Measurements from ENCODE around the gene LRRC1. TPM values are rescaled to one million over a fixed set of nuclear protein-coding genes. Genes with fewer than 3 reads are reported as not detected.

LRRC1 gene
- total and polyA plus RNA-seq, 2 donors (not counting 3 experiments of a cell fraction or from before 2014, with no cell fraction given), result 5.6 to 11.7 TPM

DNA sequence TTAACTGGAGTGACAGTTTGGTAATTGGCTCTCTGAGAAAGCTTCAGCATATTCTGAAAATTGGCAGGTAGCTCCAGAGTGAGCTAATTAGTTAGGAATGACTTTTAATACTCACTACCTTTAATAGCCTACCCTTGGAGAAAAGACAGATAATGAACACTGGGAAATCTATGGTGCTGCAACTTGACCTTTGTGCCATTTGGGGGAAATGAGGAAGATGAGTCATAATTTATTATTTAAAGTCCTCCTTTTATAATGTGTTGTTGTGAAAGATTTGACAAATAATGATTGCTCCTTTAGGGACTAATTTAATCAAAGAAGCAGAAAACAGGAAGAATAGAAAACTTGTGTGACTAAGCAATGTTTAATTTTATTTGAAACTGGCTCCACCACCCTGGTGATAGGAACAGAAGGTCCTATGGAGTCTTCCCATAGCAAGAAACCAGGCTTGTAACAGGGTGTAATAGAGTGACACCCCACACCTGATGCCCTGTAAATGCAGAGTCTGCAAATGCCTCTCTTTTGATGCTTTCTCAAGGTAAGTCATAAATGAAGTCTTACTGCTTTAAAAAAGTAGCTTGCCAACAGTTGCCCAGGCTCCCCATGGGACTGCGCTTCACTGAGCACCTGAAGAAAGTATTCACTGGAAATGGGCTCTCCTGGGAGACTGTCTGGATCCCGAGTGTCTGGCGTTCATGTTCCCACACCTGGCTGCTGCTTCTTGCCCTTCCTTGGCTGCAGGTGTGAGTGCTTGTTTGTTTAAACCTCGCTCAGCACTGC is 134.4 kb downstream of the LRRC1 start:
- Histone ChIP-seq H3K4me1 (ENCODE audit: control insufficient read depth, extremely low read depth, insufficient read depth, low read length) (peaks cover 42% of the 10 kb centered on the region), H3K9me3 (replicated peaks; ENCODE audit: control insufficient read depth, insufficient read depth, low read length) (no peaks in the 10 kb centered on the region), H3K36me3 (ENCODE audit: control insufficient read depth in 2 of 2, extremely low read depth in 1 of 2, insufficient read depth in 2 of 2, low read length in 2 of 2) (no peaks in the 10 kb centered on the region), H2AFZ (ENCODE audit: low read depth, low read length) (no peak overlapping the region), H3K4me3 (replicated peaks in 1 of 3; ENCODE audit: insufficient read depth in 1 of 3, low read depth in 1 of 3, low read length in 3 of 3) (no peak overlapping the region), H3K4me2 (ENCODE audit: insufficient read depth, low read length) (peak overlapping the region; percentile 53), H3K79me2 (ENCODE audit: control insufficient read depth, insufficient read depth, low read length) (no peaks in the 10 kb centered on the region), H3K9ac (replicated peaks; ENCODE audit: extremely low read depth, insufficient read depth, low read length) (peak overlapping the region; percentile 5), H3K27me3 (ENCODE audit: control insufficient read depth in 2 of 2, insufficient read depth in 2 of 2, low read length in 2 of 2) (no peaks in the 10 kb centered on the region), H3K9me1 (replicated peaks; ENCODE audit: control insufficient read depth, extremely low read depth, insufficient read depth, low read length) (no peaks in the 10 kb centered on the region), H4K20me1 (replicated peaks; ENCODE audit: control insufficient read depth, extremely low read depth, insufficient read depth, low read length) (no peaks in the 10 kb centered on the region), H3K27ac (ENCODE audit: insufficient read depth, low read depth, low read length) (peak overlapping the region; percentile 71)
- peak; percentile 93 for TF ChIP-seq JUN (IDR thresholded peaks at IDR 0.05; ENCODE audit: borderline replicate concordance, insufficient read depth, insufficient read length, low read depth)
- peak; percentile 79 for TF ChIP-seq FOS (IDR thresholded peaks at IDR 0.05; ENCODE audit: borderline replicate concordance, insufficient read depth, low read length)
- TF ChIP-seq, protein P1, sequence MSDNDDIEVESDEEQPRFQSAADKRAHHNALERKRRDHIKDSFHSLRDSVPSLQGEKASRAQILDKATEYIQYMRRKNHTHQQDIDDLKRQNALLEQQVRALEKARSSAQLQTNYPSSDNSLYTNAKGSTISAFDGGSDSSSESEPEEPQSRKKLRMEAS (IDR thresholded peaks at IDR 0.05; ENCODE audit: insufficient read depth, insufficient read length), result no peak
- BruUV-seq (replicated peaks), result TSS peak; percentile 37
- FAIRE-seq (peak; percentile 80), DNase-seq (ENCODE audit: low read depth, low spot score) (peak; percentile 94)
- intact Hi-C loops (cut with micrococcal nuclease) (loop anchor here (1.0 to 2.0 kb wide), 4 partner anchors 18 to 135 kb away; no protein-coding TSS in a partner anchor), dilution Hi-C loops (cut with MboI; ENCODE audit: extremely low pct_ligation_motif_present, low sequenced_read_pairs) (no loop called here)
- ChIA-PET POLR2A (no interaction called here), CTCF (interaction anchor here (0.6 to 3.6 kb wide), 12 partner anchors 13 to 436 kb away, joined by 3 to 23 read pairs (median 4); partner anchors contain the start of gene LRRC1)

DNA sequence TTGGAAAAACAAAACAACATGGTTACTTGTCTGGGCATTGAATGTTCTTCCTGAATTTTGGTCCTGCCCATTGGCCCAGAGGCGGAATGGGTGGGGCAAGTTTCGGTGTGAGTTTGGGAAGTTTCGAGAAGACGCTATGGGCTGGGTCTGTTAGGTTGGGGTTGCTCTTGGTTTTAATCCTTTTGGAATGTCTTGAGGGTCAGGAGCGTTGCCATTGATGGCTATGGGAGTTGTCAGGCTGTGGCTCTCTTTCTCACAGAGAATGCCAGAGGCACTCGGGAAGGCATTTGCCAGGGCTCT is 135.0 kb downstream of the LRRC1 start:
- no peak for DNase-seq (ENCODE audit: low read depth, low spot score)
- CTCF ChIA-PET, result interaction anchor here (0.7 to 3.6 kb wide), 4 partner anchors 26 to 201 kb away, joined by 3 to 23 read pairs (median 6); partner anchors contain the start of gene LRRC1
- no peak for FAIRE-seq
- Histone ChIP-seq H3K36me3 (ENCODE audit: control insufficient read depth in 2 of 2, extremely low read depth in 1 of 2, insufficient read depth in 2 of 2, low read length in 2 of 2) (no peaks in the 10 kb centered on the region), H3K4me1 (ENCODE audit: control insufficient read depth, extremely low read depth, insufficient read depth, low read length) (peaks cover 42% of the 10 kb centered on the region), H3K4me3 (replicated peaks in 1 of 3; ENCODE audit: insufficient read depth in 1 of 3, low read depth in 1 of 3, low read length in 3 of 3) (no peak overlapping the region), H3K4me2 (ENCODE audit: insufficient read depth, low read length) (peak overlapping the region; percentile 43), H3K9ac (replicated peaks; ENCODE audit: extremely low read depth, insufficient read depth, low read length) (no peak overlapping the region), H3K79me2 (ENCODE audit: control insufficient read depth, insufficient read depth, low read length) (no peaks in the 10 kb centered on the region), H2AFZ (ENCODE audit: low read depth, low read length) (no peak overlapping the region), H3K27me3 (ENCODE audit: control insufficient read depth in 2 of 2, insufficient read depth in 2 of 2, low read length in 2 of 2) (no peaks in the 10 kb centered on the region), H3K27ac (ENCODE audit: insufficient read depth, low read depth, low read length) (peak overlapping the region; percentile 71), H3K9me1 (replicated peaks; ENCODE audit: control insufficient read depth, extremely low read depth, insufficient read depth, low read length) (no peaks in the 10 kb centered on the region), H3K9me3 (replicated peaks; ENCODE audit: control insufficient read depth, insufficient read depth, low read length) (no peaks in the 10 kb centered on the region), H4K20me1 (replicated peaks; ENCODE audit: control insufficient read depth, extremely low read depth, insufficient read depth, low read length) (no peaks in the 10 kb centered on the region)
- intact Hi-C loops (cut with micrococcal nuclease), result loop anchor here (1.0 to 2.0 kb wide), 4 partner anchors 18 to 135 kb away; no protein-coding TSS in a partner anchor
- dilution Hi-C loops (cut with MboI; ENCODE audit: extremely low pct_ligation_motif_present, low sequenced_read_pairs), result no loop called here
- POLR2A ChIA-PET, result no interaction called here
- TF ChIP-seq, protein P2, sequence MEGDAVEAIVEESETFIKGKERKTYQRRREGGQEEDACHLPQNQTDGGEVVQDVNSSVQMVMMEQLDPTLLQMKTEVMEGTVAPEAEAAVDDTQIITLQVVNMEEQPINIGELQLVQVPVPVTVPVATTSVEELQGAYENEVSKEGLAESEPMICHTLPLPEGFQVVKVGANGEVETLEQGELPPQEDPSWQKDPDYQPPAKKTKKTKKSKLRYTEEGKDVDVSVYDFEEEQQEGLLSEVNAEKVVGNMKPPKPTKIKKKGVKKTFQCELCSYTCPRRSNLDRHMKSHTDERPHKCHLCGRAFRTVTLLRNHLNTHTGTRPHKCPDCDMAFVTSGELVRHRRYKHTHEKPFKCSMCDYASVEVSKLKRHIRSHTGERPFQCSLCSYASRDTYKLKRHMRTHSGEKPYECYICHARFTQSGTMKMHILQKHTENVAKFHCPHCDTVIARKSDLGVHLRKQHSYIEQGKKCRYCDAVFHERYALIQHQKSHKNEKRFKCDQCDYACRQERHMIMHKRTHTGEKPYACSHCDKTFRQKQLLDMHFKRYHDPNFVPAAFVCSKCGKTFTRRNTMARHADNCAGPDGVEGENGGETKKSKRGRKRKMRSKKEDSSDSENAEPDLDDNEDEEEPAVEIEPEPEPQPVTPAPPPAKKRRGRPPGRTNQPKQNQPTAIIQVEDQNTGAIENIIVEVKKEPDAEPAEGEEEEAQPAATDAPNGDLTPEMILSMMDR (IDR thresholded peaks at IDR 0.05; ENCODE audit: extremely low read depth in 1 of 2, insufficient read depth in 1 of 2, low read depth in 1 of 2, low read length in 2 of 2), result no peak
- TF ChIP-seq, protein P1 (IDR thresholded peaks at IDR 0.05; ENCODE audit: insufficient read depth, insufficient read length), result no peak
- TF ChIP-seq FOS (IDR thresholded peaks at IDR 0.05; ENCODE audit: borderline replicate concordance, insufficient read depth, low read length) (no peak), POLR2AphosphoS5 (IDR thresholded peaks at IDR 0.05; ENCODE audit: insufficient read depth, low read depth, low read length) (no peak), EZH2 (IDR thresholded peaks at IDR 0.05; ENCODE audit: borderline replicate concordance, low read depth, low read length, severe bottlenecking) (no peak), GATA2 (IDR thresholded peaks at IDR 0.05; ENCODE audit: insufficient read depth, insufficient read length, low read depth, low read length) (no peak), MYC (IDR thresholded peaks at IDR 0.05; ENCODE audit: low read depth, low read length) (no peak), POLR2A (IDR thresholded peaks at IDR 0.05; ENCODE audit: low read depth, low read length) (no peak), JUN (IDR thresholded peaks at IDR 0.05; ENCODE audit: borderline replicate concordance, insufficient read depth, insufficient read length, low read depth) (no peak)
- no TSS peak for BruUV-seq (replicated peaks)
